ENCODE data around the gene FOXK1. TPM values are rescaled to one million over a fixed set of nuclear protein-coding genes. Genes with fewer than 3 reads are reported as not detected.

FOXK1 gene
- polyA plus RNA-seq, 3 donors, result 0.33 to 16.8 (median 0.76) TPM

DNA sequence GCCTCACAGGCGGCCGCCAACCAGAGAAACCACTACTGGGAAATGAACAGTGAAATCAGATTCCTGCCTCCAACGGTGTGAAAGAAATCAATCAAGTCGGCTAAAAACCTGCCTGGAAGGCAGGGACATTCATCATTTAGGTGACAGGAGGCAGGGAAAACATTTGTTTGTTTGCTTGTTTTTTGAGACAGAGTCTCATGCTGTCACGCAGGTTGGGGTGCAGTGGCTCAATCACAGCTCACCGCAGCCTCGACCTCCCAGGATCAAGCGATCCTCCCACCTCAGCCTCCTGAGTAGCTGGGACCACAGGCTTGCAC is 123.8 kb downstream of the FOXK1 start:
- Histone ChIP-seq H3K36me3 (replicated peaks in 1 of 2; ENCODE audit: control insufficient read depth in 1 of 2, insufficient read depth in 2 of 2, low read length in 2 of 2) (no peaks in the 10 kb centered on the region), H3K4me1 (ENCODE audit: control insufficient read depth in 1 of 2, insufficient read depth in 2 of 2, low read length in 2 of 2) (peaks cover 0 to 7% of the 10 kb centered on the region in 2 donors), H4K20me1 (ENCODE audit: insufficient read depth, low read length) (no peaks in the 10 kb centered on the region), H3K4me3 (replicated peaks in 1 of 3; ENCODE audit: low read depth in 2 of 3, low read length in 3 of 3) (no peak overlapping the region), H3K9ac (ENCODE audit: insufficient read depth, low read length, poor library complexity, severe bottlenecking) (no peak overlapping the region), H3K27me3 (ENCODE audit: control insufficient read depth in 2 of 2, insufficient read depth in 2 of 2, low read length in 2 of 2) (peaks cover 2 to 39% of the 10 kb centered on the region in 2 donors), H3K9me3 (replicated peaks in 1 of 2; ENCODE audit: control insufficient read depth in 1 of 2, insufficient read depth in 1 of 2, low read length in 2 of 2) (no peaks in the 10 kb centered on the region), H3K4me2 (replicated peaks; ENCODE audit: extremely low read depth, low read length, poor library complexity, severe bottlenecking) (no peak overlapping the region), H3K27ac (ENCODE audit: low read depth in 1 of 2, low read length in 2 of 2) (no peak overlapping the region), H2AFZ (ENCODE audit: insufficient read depth, low read depth, low read length, poor library complexity, severe bottlenecking) (no peak overlapping the region), H3K79me2 (ENCODE audit: insufficient read depth, low read length) (no peaks in the 10 kb centered on the region)
- Mint-ChIP-seq H3K4me3 (no peak overlapping the region), H3K27ac (no peak overlapping the region), H3K27me3 (ENCODE audit: low read depth in 3 of 3) (peaks cover 39 to 53% (median 41%) of the 10 kb centered on the region in 3 donors), H3K4me1 (peaks cover 6% of the 10 kb centered on the region), H3K9me3 (peaks cover 0 to 6% (median 0%) of the 10 kb centered on the region in 7 donors), H3K36me3 (no peaks in the 10 kb centered on the region)
- TF ChIP-seq, protein P1, sequence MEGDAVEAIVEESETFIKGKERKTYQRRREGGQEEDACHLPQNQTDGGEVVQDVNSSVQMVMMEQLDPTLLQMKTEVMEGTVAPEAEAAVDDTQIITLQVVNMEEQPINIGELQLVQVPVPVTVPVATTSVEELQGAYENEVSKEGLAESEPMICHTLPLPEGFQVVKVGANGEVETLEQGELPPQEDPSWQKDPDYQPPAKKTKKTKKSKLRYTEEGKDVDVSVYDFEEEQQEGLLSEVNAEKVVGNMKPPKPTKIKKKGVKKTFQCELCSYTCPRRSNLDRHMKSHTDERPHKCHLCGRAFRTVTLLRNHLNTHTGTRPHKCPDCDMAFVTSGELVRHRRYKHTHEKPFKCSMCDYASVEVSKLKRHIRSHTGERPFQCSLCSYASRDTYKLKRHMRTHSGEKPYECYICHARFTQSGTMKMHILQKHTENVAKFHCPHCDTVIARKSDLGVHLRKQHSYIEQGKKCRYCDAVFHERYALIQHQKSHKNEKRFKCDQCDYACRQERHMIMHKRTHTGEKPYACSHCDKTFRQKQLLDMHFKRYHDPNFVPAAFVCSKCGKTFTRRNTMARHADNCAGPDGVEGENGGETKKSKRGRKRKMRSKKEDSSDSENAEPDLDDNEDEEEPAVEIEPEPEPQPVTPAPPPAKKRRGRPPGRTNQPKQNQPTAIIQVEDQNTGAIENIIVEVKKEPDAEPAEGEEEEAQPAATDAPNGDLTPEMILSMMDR (IDR thresholded peaks at IDR 0.05), result no peak
- WGBS (ENCODE audit: insufficient coverage), result 66% methylated on average over 4 of the region's 8 CpGs
- no peak for DNase-seq
- intact Hi-C loops (cut with micrococcal nuclease), result no loop called here

DNA sequence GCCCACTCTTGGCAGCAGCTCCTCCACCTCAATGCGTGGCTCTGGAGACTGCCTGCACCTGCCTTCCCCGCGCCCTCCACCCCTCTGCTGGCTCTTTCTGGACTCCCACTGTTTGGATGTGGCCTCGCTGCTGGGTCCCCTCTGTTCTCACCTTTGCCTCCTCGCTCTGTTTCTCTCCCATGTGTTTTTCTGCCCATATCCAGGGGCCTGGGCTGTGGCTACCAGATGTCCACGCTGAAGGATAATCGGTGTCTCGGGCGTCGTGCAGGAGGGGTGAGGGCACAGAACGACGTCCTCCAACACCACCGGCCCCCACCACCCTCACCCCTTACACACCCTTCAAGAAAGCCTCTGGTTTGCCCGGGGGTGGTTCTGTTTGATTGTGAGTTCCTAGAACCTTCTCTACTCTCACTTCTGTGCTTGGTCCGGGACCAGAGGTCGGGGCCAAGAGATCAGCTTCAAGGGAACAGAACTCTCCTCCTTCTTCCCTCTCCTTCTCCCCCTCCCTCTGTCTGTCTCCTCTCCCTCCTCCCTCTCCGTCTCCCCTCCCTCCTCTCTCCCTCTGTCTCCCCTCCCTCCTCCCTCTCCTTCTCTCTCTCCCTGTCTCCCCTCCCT is 125.0 kb downstream of the FOXK1 start:
- TF ChIP-seq, protein P1 (IDR thresholded peaks at IDR 0.05), result no peak
- Mint-ChIP-seq H3K4me1 (peaks cover 6% of the 10 kb centered on the region), H3K27ac (no peak overlapping the region), H3K9me3 (peaks cover 0 to 4% (median 0%) of the 10 kb centered on the region in 7 donors), H3K36me3 (no peaks in the 10 kb centered on the region), H3K27me3 (ENCODE audit: low read depth in 3 of 3) (peaks cover 40 to 58% (median 43%) of the 10 kb centered on the region in 3 donors), H3K4me3 (peak overlapping the region in 1 of 2 donors; percentile 13)
- no peaks in the 10 kb centered on the region for H3K79me2 ChIP-seq (ENCODE audit: insufficient read depth, low read length)
- no peaks in the 10 kb centered on the region for H3K9me3 ChIP-seq (replicated peaks in 1 of 2; ENCODE audit: control insufficient read depth in 1 of 2, insufficient read depth in 1 of 2, low read length in 2 of 2)
- H3K4me2 ChIP-seq (replicated peaks; ENCODE audit: extremely low read depth, low read length, poor library complexity, severe bottlenecking), result no peak overlapping the region
- H3K9ac ChIP-seq (ENCODE audit: insufficient read depth, low read length, poor library complexity, severe bottlenecking), result no peak overlapping the region
- intact Hi-C loops (cut with micrococcal nuclease), result no loop called here
- H3K27ac ChIP-seq (ENCODE audit: low read depth in 1 of 2, low read length in 2 of 2), result no peak overlapping the region
- DNase-seq, result no peak
- WGBS (ENCODE audit: insufficient coverage), result 68% methylated on average over 7 of the region's 17 CpGs
- peaks cover 2 to 39% of the 10 kb centered on the region in 2 donors for H3K27me3 ChIP-seq (ENCODE audit: control insufficient read depth in 2 of 2, insufficient read depth in 2 of 2, low read length in 2 of 2)
- H3K4me3 ChIP-seq (replicated peaks in 1 of 3; ENCODE audit: low read depth in 2 of 3, low read length in 3 of 3), result no peak overlapping the region
- H3K36me3 ChIP-seq (replicated peaks in 1 of 2; ENCODE audit: control insufficient read depth in 1 of 2, insufficient read depth in 2 of 2, low read length in 2 of 2), result no peaks in the 10 kb centered on the region
- H2AFZ ChIP-seq (ENCODE audit: insufficient read depth, low read depth, low read length, poor library complexity, severe bottlenecking), result no peak overlapping the region
- peaks cover 0 to 7% of the 10 kb centered on the region in 2 donors for H3K4me1 ChIP-seq (ENCODE audit: control insufficient read depth in 1 of 2, insufficient read depth in 2 of 2, low read length in 2 of 2)
- no peaks in the 10 kb centered on the region for H4K20me1 ChIP-seq (ENCODE audit: insufficient read depth, low read length)
